HG03469 (cell line): ENCODE measurements around the gene BMAL1.
A peak's percentile ranks its signal among the peaks of the same experiment; 100 is the strongest.

Experiments
- ATAC-seq: cut with Tn5 transposase; IDR thresholded peaks from one replicate; pipeline ENCODE4 v1.9.1; 2021; ENCODE audit warnings: mild to moderate bottlenecking, moderate library complexity, moderate number of reproducible peaks; ENCODE audit not compliant: unreplicated experiment

The BMAL1 gene

DNA sequence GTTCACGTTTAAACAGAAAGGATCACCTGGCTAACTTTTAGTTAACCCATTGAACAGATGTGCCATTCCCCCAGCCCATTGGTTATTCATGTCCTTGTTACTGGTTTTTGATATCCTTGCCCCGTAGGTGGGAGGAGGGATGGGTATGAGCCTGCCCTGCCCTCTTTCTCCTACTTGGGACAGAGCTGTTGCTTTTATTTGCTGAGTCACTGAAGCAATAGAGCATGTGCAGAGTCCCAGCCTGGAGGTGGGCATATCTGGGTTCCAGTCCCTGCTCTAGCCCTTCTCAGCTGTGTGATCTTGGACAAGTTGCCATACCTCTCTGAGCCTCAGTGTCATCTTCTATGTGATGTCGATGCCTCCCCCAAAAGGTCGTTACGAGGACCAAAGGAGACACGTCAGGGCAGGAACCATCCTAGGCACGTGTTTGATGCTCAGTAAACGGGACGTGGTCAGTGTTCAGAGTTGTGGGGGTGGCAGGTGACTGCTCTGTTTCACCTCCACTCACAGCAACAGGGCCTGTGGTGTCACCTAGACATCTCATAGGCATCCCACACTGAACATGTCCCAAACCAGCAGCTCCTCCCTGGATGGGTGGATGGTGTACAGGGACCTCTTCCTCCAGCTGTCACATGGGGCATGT, 61.0 kb downstream of the BMAL1 start:
- no peak for ATAC-seq

DNA sequence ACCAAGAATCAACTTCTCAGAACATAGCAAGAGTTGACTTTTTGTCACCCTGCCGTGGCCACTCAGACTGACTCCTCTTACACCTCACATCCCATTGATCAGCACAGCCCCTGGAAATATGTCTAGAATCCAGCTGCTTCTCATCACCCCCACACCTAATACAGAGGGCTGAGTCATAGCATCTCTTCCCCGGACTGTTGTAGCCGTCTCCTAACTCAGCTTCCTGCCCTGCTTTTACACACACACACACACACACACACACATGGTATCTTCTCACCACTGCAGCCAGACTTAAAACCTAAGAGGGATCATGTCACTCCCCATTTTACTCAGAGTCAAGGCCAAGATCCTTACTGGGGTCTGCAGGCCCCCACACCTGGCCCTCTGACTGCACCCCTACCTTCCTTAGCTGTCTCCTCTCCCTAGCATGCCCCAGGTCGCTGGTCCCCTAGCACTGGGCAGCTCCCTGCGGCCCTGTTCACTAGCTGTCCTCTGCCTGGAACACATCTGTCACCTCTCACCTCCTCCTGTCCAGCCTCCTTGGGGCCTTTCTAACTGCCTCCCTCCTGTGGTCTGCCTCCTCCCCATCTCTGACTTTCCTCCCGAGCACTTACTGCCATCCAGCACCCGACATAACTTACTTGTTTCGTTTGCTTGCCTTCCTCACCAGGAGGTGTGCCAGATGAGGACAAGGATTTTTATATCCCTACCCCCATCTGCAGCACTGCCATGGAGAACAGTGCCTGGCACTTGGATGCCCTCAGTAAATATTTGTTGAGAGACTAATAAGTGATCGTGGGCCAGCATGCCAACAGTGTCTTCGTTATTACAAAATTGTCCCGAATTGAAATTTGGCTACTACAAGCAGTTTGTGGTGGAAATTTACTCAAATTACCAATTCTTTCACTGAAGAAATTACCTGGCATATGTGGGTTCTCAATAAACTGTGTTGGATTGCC, 61.9 kb downstream of the BMAL1 start:
- no peak for ATAC-seq

DNA sequence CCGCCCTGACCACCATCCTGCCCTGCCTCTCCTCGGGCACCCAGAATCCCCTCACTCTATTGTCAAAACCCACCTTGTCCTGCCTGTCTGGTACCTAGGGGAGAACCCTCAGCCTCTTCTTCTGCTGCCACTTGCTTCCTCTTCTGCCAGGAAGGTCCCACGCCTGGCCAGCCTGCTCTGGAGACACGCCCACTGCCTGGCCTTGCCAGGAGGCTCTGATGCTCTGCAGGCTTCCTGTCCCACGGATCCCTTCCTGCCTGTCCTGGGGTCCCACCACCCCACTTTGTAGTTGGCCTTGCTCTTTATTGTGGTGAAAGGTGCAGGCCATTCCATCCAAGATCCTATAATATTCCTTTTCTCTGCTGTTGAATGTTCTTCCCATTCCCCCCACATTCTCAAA, 63.4 kb downstream of the BMAL1 start:
- no peak for ATAC-seq

DNA sequence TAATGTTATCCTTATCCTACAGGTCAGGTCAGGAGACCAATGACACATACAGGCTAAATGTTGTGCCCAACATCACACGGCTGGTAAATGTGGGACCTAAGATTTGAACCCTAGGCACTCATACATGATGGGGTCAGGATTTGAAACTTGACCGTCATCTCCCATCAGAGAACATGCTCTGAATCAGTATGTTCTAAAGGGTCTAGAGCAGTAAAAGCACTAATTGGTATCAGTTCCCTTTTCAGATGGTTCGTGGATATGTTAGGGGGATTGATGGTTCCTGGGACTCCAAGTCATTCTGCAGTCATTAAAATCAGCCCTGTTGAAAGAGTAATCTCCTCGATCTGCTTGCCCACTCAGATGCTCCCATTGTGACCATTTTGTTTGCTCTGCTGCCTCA, 65.5 kb downstream of the BMAL1 start:
- peak; percentile 47 for ATAC-seq

DNA sequence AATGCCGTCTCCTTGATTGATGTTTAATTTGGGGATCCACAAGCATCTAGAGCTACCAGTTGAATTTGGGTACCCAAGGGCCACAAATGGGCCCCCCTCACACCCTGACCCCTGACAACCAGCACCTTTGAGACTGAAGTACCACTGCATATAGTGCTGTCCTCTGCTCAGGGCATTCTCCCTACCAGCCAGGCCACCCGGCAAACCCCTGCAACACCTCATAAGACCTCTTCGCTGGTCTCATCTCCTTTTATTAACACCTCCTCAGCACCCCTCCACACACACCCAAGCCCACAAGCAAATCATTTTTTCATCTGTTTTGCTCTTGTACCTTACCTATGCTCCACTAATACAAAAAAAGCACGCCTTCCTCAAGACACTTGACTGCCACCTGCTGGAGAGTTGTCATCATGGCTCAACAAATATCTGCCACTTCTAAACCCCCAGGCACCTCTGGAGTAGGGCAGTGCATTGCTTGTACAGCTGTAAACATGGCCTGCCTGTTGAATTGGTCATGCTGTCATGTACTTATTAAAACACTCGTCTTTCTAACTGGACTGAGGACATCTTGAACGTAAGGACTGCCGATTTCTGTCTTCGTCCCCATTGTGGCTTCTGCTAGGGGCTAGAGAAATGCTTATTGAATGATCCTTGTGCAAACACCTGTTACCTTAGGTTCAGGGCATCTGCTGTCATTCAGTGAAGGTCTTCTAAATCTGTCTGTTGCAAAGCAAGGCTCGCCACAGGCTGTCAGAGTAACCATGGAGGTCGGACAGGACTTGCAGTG, 66.5 kb downstream of the BMAL1 start:
- ATAC-seq, result no peak

DNA sequence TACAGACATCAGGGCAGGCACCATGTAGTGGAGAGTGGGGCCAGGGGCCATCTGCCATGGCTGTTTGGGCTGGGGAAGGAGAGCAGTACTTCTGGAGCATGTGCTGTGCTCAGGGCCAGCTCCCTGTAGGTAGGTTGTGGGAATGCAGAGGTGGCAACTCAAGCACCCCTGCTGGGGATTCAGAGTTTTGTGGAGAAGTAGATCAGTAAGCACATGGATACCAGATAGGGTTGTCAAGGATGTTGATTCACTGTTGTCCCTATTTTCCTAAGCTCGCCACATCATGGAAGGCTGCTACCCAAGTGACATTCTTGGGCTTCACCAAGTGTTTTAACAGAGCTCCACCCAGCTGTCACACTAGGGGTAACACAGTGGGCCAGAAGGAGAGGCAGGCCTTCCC, 67.2 kb downstream of the BMAL1 start:
- no peak for ATAC-seq

DNA sequence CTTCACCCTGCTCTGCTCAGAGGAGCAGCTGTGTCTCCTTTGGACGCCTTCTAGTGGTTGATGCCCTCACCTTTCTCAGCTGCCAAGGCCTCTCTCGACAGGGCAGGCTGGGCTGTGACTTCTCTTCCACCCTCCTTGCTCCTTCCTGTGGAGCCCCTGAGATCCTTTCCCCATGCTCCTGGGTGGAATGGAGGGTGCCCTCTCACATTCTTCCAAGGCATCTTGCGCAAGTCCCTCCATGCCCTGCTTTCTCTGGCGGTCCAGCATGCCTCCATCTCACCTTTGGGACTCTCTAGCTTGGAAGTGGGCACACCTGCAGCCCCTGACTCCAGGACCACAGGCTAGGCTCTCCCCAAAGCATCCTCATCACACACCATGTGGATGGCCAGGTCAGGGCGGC, 68.9 kb downstream of the BMAL1 start:
- ATAC-seq, result no peak

DNA sequence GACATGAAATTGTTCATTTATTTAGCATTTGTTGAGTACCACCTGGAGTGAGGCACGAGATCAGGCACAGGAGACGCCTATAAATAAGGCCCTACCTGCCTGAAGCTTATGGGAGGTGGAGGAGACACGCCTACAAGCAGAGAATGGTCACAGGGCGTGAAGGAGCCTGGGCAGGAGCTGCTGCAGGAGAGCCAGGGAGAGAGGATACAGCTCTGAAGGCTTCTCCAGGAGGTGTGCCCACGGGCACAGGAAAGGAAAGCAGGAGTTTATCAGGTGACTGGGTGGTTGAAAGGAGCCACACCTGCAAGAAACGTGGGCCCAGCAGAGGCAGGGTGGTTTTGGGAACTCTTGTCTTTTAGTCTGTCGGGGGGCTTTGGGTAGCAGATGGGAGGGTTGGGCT, 70.3 kb downstream of the BMAL1 start:
- ATAC-seq, result no peak

DNA sequence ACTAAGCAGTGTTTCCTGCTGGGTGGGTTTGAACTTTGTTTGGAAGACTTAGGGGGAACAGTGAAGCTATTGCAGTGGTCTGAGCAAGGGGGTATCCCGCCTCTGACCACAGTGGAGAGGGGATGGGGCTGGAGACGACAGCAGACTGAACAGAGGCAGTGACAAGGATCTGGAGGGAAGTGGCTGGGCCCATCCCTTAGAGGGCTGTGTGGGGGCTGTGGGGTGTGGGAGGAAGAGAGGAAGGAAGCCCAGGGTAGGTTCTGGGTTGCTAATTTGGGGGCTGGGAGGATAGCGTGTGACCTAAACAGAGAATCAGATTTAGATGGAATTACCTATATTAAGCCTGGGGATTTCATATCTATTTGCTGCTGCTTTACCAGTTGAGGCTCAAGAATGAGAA, 70.7 kb downstream of the BMAL1 start:
- peak; percentile 18 for ATAC-seq

DNA sequence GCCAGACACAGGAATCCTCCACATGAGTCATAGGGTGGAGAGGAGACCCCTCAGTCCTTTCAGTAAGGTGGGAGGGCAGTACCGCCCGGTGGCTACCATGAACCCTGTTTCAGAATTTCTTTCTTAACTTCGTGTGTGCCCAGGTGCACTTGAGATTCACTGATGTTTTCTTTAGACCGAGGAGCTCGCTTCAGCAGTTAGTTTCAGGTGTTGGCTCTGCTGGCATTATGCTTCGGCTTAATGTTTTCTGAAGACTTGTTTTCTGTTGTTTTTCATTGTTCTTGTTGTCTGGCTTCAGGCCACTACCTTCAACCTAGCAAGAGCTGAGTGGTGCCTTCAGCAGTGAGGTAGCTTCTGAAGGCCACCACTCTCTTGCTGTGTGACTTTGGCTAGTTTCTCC, 71.5 kb downstream of the BMAL1 start:
- ATAC-seq, result no peak

DNA sequence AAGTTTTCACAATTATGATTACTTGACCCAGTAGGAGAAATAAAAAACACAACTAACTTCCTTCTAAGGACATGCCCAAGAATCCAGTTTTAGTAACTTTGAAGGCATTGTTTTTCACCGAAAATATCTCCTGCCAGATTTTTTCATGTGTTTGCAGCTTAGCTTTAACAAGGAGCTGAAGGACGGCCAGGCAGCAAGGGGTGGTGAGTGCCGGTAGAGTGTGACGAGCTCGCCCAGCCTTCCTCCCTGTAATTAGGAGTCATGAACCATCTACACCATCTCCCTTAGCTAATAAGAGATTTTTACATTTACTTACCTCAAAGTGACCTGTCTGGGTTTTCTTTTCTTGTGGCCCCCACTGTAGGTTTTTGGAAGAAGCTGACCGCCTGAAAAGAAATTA, 72.0 kb downstream of the BMAL1 start:
- ATAC-seq, result no peak

DNA sequence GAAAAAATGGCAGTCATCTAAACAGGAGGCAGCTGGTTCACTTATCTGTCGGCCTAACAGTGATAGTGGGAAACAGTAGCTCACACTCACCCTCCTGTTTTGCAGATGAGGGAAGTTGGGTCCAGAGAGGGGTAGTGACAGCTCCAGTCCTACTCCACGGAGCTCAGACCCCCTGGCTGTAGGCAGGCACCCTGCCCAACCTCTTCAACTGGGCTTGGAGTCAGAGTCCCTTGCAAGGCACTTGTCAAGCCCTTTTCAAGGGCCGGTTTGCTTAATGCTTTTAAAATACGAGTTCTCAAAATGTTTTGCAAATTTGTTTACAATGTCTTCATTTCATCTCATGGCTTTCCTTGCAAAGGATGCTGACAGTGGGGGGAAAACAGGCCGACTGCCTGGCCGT, 75.1 kb downstream of the BMAL1 start:
- ATAC-seq, result no peak

DNA sequence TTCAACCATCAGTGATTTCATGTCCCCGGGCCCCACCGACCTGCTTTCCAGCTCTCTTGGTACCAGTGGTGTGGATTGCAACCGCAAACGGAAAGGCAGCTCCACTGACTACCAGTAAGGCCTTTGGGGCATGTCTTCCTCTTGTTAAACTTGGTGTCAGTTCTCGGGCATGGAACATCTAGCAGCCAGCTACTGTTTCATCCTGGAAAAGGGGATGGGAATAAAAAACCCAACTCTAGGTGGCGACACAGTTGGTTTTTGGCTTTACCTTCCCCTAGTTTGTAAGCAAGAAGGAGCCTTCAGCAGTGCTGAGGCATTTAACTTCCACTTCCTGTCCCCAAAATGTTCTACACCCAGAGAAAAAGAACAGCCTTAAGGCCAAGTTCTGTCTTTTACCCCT, 76.7 kb downstream of the BMAL1 start:
- ATAC-seq, result no peak

DNA sequence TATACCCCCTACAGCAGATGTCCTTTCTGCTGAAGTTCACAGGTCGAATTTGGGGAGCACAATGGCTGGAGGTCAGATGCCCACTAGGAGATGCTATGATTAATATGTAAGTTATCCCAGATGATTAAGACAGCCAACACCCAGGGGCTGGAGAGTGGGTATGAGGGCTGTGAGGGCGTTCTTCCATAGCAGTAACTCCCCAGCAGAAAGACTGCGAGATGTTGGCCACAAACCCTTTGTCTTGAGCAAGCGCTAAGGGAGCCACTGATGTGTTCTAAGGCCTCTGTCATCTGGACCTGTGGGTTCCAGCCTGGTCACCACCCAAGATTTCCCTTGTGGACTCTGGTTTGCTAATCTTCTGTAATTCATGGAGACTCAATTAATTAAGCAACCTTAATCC, 77.6 kb downstream of the BMAL1 start:
- ATAC-seq, result no peak

DNA sequence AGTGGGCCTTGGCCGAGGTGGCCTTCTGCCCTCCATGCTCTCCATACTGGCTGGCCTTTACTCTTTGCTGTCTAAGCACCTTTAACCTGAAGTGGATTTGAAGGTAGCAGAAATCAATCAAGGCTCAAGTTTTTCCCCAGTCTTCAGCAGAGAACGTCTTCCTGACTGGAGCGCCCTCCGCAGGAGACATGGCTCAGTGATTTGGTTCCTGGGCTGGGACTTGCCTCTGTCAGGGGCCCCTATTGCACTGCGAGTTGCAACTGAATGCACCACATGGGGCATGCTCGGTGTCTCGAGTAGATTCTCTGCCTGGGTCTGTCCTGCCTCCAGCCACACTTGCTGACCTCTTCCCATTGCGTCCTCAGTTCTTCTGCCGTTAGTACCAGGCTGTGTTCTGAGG, 79.6 kb downstream of the BMAL1 start:
- no peak for ATAC-seq

DNA sequence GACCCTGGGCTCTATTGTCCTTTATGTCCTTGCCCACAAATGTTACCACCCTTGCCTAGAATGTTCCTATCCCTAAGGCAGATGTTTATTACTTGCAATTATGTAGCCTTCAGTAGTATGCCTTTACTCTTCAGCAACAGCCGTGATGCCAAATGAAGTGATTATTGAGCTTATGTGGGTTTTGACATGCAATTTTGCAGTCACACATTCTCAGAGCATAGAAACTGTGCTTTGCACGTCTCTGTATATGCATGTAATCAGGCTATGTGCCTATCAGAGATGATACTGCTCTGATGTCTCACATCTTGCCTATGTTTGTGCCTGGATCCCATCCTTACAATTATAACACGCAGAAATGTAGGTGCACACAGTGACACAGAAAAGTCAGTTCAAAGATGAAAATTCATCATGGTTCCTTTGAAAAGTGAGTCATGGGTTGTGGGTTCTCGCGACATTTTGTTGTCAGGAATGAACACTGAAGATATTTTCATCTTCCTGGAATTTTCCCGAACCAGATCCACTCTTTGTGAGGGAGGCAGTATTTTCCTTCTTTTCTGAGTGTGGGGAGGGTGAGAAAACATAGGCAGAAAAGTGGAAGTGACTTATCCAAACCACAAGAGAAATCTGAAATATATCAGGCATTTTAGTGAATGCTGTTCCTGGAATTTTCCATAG, 81.1 kb downstream of the BMAL1 start:
- no peak for ATAC-seq

DNA sequence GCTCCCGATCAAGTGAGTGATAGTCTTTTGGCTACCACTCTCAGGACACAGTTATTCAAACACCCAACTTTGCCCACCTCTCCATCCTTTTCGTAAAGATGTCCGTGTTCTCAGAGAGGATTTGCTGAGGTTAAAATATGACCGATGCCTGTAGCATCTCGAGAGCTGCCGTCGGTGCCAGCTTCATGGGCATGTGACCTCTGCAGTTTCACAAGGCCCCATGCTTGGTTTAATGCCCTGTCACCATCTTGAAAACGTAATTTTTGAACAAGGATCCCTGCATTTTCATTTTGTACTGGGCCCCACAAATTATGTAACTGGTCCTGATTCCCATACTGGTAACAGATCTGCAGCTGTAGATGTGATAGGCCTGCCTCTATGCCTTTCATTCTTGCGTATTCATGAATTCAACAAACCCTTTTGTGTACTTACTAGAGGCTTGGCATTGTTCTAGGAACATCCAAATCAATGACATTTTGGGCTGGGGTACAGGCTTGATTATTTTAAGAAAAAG, 85.1 kb downstream of the BMAL1 start:
- ATAC-seq, result no peak

DNA sequence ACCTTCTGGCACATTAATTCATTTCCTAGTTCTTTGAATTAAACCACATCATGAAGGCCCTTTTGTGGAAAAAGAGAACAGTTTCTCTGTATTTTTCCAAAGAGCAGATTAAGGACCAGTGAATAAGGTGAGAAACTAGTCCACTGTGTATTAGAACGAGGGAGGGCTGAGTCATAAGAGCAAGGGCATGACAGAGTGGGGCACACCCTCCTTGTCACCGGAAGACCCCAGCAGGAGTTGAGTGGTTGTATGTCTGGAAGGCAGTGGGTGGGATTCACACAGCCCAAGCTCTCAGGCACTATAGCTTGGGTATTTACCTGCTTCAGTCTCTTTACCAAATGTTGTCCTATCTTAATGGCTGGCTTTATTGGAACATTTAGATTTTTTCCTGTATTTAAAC, 86.8 kb downstream of the BMAL1 start:
- no peak for ATAC-seq

DNA sequence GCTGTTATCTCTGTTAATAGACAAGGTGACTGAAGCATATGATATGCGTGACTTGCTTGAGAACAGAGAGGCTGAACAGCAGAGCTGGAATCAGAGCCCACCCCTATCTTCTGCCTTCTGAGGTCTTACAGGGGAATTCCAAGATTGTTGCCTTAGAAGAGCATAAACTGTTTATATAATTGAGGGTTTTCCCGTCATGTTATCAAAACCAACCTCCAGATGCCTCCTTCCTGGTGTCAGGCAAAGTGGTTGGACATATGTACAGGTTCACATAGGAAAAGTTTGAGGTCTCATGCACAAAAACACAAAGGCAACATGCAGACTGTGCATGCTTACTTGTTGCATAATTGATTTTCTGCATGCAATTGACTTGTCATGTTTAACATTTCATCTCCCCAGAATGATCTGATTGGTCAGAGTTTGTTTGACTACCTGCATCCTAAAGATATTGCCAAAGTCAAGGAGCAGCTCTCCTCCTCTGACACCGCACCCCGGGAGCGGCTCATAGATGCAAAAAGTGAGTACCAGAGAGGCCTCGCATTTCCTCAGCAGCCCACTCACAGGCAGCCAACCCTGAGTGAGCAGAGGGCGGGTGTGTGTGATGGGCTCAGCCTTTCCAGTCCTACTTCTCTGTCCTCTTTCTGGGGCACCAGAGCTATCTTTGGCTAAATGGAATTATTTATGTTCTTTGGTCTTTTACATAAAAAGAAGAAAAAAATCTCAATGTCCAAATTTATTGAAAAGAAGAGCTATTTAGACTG, 88.9 kb downstream of the BMAL1 start:
- ATAC-seq, result no peak

DNA sequence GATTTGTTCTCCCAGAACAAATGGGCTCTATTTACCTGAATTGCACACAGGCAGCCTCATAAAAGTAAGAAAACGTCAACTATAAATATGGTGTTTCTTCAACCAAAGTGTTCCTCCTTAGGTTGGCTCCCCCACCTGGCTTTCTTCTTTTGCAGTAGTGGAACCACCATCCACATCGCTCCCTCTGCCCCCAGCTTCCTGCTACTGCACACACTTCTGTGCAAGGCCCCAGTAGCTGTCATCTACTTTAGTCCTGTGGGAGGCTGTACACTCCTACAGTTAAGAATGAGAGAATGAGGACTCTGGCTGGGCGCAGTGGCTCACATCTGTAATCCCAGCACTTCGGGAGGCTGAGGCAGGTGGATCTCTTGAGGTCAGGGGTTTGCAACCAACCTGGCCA, 89.5 kb downstream of the BMAL1 start:
- ATAC-seq, result peak; percentile 49
